MM.1S (cell line): ENCODE measurements around the gene CDK17.

Experiments
- DNase-seq: peaks from one replicate; pipeline ENCODE4 v3.0.0-alpha.2; 2015
- H2AFZ ChIP-seq: fragments of 300-600 bp; sonication (generic); 2 replicates; pipeline ENCODE4 v1.6.0; 2016; ENCODE audit warnings: antibody characterized with exemption, low read length
- H3F3A ChIP-seq: fragments of 300-600 bp; sonication (generic); 2 replicates; pipeline ENCODE4 v1.6.1; 2016; ENCODE audit warnings: mild to moderate bottlenecking, antibody characterized with exemption, low read length, moderate library complexity, mixed read lengths; ENCODE audit not compliant: insufficient read depth
- H3K27ac ChIP-seq: fragments of 300-600 bp; sonication (generic); 2 replicates; pipeline ENCODE4 v1.5.1; 2016; ENCODE audit warnings: mild to moderate bottlenecking, low read length
- H3K27me3 ChIP-seq: fragments of 300-600 bp; sonication (generic); replicated peaks from 2 replicates; pipeline ENCODE4 v1.6.0; 2016; ENCODE audit warnings: low read length; ENCODE audit not compliant: insufficient read depth
- H3K36me3 ChIP-seq: fragments of 300-600 bp; sonication (generic); replicated peaks from 2 replicates; pipeline ENCODE4 v1.6.1; 2016; ENCODE audit warnings: mild to moderate bottlenecking, low read length, mixed read lengths; ENCODE audit not compliant: insufficient read depth
- H3K4me1 ChIP-seq: fragments of 300-600 bp; sonication (generic); 2 replicates; pipeline ENCODE4 v1.6.1; 2016; ENCODE audit warnings: low read length, mixed read lengths
- H3K4me2 ChIP-seq: fragments of 300-600 bp; sonication (generic); 2 replicates; pipeline ENCODE4 v1.6.0; 2016; ENCODE audit warnings: low read depth, low read length
- H3K4me3 ChIP-seq: fragments of 300-600 bp; sonication (generic); 2 replicates; pipeline ENCODE4 v1.5.1; 2016; ENCODE audit warnings: low read length, mixed read lengths
- H3K79me2 ChIP-seq: fragments of 300-600 bp; sonication (generic); 2 replicates; pipeline ENCODE4 v1.6.1; 2016; ENCODE audit warnings: mixed run types, low read length, mixed read lengths
- H3K9ac ChIP-seq: fragments of 300-600 bp; sonication (generic); 2 replicates; pipeline ENCODE4 v1.6.1; 2016; ENCODE audit warnings: low read length, mixed read lengths
- H3K9me2 ChIP-seq: fragments of 300-600 bp; sonication (generic); replicated peaks from 2 replicates; pipeline ENCODE4 v1.6.1; 2016; ENCODE audit warnings: mild to moderate bottlenecking, low read length, mixed read lengths; ENCODE audit not compliant: insufficient read depth
- H3K9me3 ChIP-seq: fragments of 300-600 bp; sonication (generic); replicated peaks from 2 replicates; pipeline ENCODE4 v1.6.1; 2016; ENCODE audit warnings: mild to moderate bottlenecking, low read length, mixed read lengths; ENCODE audit not compliant: insufficient read depth
- H4K20me1 ChIP-seq: fragments of 300-600 bp; sonication (generic); 2 replicates; pipeline ENCODE4 v1.6.1; 2016; ENCODE audit warnings: mild to moderate bottlenecking, low read length, moderate library complexity, mixed read lengths; ENCODE audit not compliant: insufficient read depth
- EZH2 ChIP-seq: fragments of 300-600 bp; sonication (generic); optimal IDR thresholded peaks from 2 replicates; pipeline ENCODE3; 2017; ENCODE audit warnings: low read depth, mild to moderate bottlenecking, antibody characterized with exemption, low read length, mixed read lengths
- EZH2phosphoT487 ChIP-seq: fragments of 300-600 bp; sonication (generic); IDR thresholded peaks from 2 replicates; pipeline ENCODE4 v1.6.1; 2018; ENCODE audit warnings: antibody characterized with exemption, low read length
- TF ChIP-seq, protein P1 (sequence below): fragments of 300-600 bp; sonication (generic); IDR thresholded peaks from 2 replicates; pipeline ENCODE4 v1.5.1; 2016; ENCODE audit warnings: antibody characterized with exemption, low read length, mixed read lengths

CDK17 gene

DNA sequence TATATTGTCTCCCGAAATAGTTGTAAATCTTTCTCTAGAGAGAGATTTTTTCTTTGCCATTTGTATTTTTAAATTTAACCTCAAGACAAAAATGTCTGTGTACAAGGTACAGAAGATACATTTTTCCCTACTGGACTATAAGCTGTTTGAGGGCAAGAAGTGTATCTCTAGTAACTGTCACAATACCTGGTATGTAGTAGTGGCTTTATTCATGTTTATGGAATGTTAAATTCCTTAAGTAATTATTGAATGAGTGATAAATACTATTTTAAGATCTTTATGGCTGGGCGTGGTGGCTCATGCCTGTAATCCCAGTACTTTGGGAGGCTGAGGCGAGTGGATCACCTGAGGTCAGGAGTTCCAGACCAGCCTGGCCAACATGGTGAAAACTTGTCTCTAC is 24.4 kb upstream of the CDK17 start:
- Histone ChIP-seq H3K4me1 (peaks cover 17% of the 10 kb centered on the region), H3K4me2 (no peak overlapping the region), H3K9ac (no peak overlapping the region), H3K36me3 (no peaks in the 10 kb centered on the region), H3F3A (no peaks in the 10 kb centered on the region), H3K27ac (no peak overlapping the region), H3K79me2 (no peaks in the 10 kb centered on the region), H3K9me2 (no peaks in the 10 kb centered on the region), H2AFZ (no peak overlapping the region), H4K20me1 (no peaks in the 10 kb centered on the region), H3K9me3 (no peaks in the 10 kb centered on the region), H3K27me3 (no peaks in the 10 kb centered on the region), H3K4me3 (no peak overlapping the region)
- DNase-seq: no peak
- TF ChIP-seq EZH2 (no peak), EZH2phosphoT487 (no peak)
- TF ChIP-seq, protein P1, sequence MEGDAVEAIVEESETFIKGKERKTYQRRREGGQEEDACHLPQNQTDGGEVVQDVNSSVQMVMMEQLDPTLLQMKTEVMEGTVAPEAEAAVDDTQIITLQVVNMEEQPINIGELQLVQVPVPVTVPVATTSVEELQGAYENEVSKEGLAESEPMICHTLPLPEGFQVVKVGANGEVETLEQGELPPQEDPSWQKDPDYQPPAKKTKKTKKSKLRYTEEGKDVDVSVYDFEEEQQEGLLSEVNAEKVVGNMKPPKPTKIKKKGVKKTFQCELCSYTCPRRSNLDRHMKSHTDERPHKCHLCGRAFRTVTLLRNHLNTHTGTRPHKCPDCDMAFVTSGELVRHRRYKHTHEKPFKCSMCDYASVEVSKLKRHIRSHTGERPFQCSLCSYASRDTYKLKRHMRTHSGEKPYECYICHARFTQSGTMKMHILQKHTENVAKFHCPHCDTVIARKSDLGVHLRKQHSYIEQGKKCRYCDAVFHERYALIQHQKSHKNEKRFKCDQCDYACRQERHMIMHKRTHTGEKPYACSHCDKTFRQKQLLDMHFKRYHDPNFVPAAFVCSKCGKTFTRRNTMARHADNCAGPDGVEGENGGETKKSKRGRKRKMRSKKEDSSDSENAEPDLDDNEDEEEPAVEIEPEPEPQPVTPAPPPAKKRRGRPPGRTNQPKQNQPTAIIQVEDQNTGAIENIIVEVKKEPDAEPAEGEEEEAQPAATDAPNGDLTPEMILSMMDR: no peak

DNA sequence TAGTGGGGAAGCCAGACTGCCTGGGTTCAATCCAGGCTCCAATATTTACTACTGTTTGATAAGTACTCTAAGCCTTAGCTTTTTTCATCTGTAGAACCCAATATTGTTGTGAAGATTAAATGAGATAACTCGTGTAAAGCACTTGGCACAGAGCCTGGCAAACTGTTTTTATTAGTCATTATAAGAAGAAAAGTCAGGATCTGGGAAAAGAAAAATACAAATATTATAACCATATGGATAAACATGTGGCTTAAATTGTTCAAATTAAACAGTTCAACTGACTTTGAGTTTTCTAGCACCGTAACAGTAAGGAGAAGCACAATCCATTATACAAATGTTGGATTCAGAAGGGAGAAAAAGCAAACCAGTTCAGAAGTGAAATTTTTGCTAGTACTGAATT is 22.0 kb upstream of the CDK17 start:
- H3K4me2 ChIP-seq: no peak overlapping the region
- no peak overlapping the region for H3K27ac ChIP-seq
- no peaks in the 10 kb centered on the region for H3K9me3 ChIP-seq
- no peaks in the 10 kb centered on the region for H4K20me1 ChIP-seq
- no peaks in the 10 kb centered on the region for H3K9me2 ChIP-seq
- TF ChIP-seq, protein P1: no peak
- TF ChIP-seq EZH2 (no peak), EZH2phosphoT487 (no peak)
- peaks cover 22% of the 10 kb centered on the region for H3K4me1 ChIP-seq
- H3K27me3 ChIP-seq: no peaks in the 10 kb centered on the region
- H3K9ac ChIP-seq: no peak overlapping the region
- H3F3A ChIP-seq: peaks cover 12% of the 10 kb centered on the region
- H3K79me2 ChIP-seq: no peaks in the 10 kb centered on the region
- no peak overlapping the region for H3K4me3 ChIP-seq
- H3K36me3 ChIP-seq: no peaks in the 10 kb centered on the region
- no peak for DNase-seq
- no peak overlapping the region for H2AFZ ChIP-seq

DNA sequence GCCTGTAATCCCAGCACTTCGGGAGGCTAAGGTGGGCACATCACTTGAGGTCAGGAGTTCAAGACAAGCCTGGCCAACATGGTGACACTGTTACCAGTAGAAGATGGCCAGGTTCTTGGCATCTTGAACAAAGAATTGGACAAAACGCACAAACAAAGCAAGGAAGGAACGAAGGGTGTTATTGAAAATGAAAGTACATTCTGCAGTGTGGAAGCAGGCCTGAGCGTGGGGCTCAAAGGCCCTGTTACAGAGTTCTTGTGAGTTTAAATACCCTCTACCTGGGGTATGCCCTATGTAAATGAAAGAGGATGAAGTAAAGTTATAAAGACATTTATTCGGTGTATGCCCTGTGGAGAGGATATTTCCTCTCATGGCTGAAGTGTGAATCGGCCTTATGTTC is 20.8 kb upstream of the CDK17 start:
- Histone ChIP-seq H2AFZ (peak overlapping the region; percentile 87), H3K4me2 (peak overlapping the region; percentile 87)
- DNase-seq: peak; percentile 53

More for the DNA sequence above, 20.8 kb upstream of the CDK17 start:
- no peaks in the 10 kb centered on the region for H4K20me1 ChIP-seq
- H3K9me3 ChIP-seq: no peaks in the 10 kb centered on the region
- no peaks in the 10 kb centered on the region for H3K9me2 ChIP-seq
- H3K27me3 ChIP-seq: no peaks in the 10 kb centered on the region
- peak overlapping the region; percentile 51 for H3K4me3 ChIP-seq
- no peak for TF ChIP-seq EZH2
- TF ChIP-seq, protein P1: no peak
- TF ChIP-seq EZH2phosphoT487: no peak
- H3K27ac ChIP-seq: no peak overlapping the region; the same call in 1 of the 2 replicates
- H3K9ac ChIP-seq: peak overlapping the region; percentile 48
- peaks cover 31% of the 10 kb centered on the region for H3K4me1 ChIP-seq
- peaks cover 21% of the 10 kb centered on the region for H3F3A ChIP-seq
- H3K36me3 ChIP-seq: no peaks in the 10 kb centered on the region
- H3K79me2 ChIP-seq: no peaks in the 10 kb centered on the region
